Panc1 (cell line): ENCODE data around the gene LHX3. TPM values are rescaled to one million over a fixed set of nuclear protein-coding genes. Genes with fewer than 3 reads are reported as not detected.

ENCODE experiments used
- ATAC-seq: fragments of 200-7000 bp; cut with Tn5 transposase; 2 replicates; pipeline ENCODE4 v1.9.1; 2020; ENCODE audit warnings: mild to moderate bottlenecking, moderate library complexity
- BruUV-seq: library from RNA; stranded (reverse); fragments of 400-500 nt; replicated peaks from 2 replicates; lab custom pipeline; 2021; lab: Mats Ljungman, UMichigan
- CTCF ChIA-PET: fragments of 300-600 bp; sonication (Branson Sonifier 250); formaldehyde crosslinking; loops from one replicate; lab custom pipeline; 2022; ENCODE audit warnings: antibody characterized with exemption; lab: Charles Lee
- POLR2A ChIA-PET: fragments of 300-600 bp; sonication (Branson Sonifier 250); formaldehyde crosslinking; loops from one replicate; lab custom pipeline; 2022; ENCODE audit warnings: antibody characterized with exemption; lab: Charles Lee
- DNase-seq: peaks from one replicate; pipeline ENCODE4 v3.0.0-alpha.2; 2010; ENCODE audit warnings: low read depth, low spot score
- H3K27ac ChIP-seq: 2 replicates; pipeline ENCODE4 v1.5.1; 2011; ENCODE audit warnings: mild to moderate bottlenecking, low read length, inconsistent platforms
- H3K27me3 ChIP-seq: fragments of 200-500 bp; sonication (Bioruptor generic); 2 replicates; pipeline ENCODE4 v1.6.0; 2014; ENCODE audit warnings: low read length, inconsistent platforms; ENCODE audit not compliant: control insufficient read depth, insufficient read depth
- H3K36me3 ChIP-seq: fragments of 200-500 bp; sonication (Bioruptor generic); 2 replicates; pipeline ENCODE4 v1.5.1; 2014; ENCODE audit warnings: inconsistent platforms, mild to moderate bottlenecking, low read length, moderate library complexity; ENCODE audit not compliant: control insufficient read depth, insufficient read depth
- H3K4me1 ChIP-seq: 2 replicates; pipeline ENCODE4 v1.5.1; 2011; ENCODE audit warnings: inconsistent platforms, mild to moderate bottlenecking, low read length, moderate library complexity; ENCODE audit not compliant: control insufficient read depth, insufficient read depth
- H3K4me3 ChIP-seq, 2 experiments: 2 replicates each; pipeline ENCODE4 v1.5.1; 2011 to 2012; ENCODE audit warnings: low read depth in 2 of 2, low read length in 2 of 2, mild to moderate bottlenecking in 2 of 2, inconsistent platforms in 1 of 2, moderate library complexity in 1 of 2
- H3K9me3 ChIP-seq: fragments of 200-500 bp; sonication (Bioruptor generic); 2 replicates; pipeline ENCODE4 v1.5.1; 2014; ENCODE audit warnings: low read depth, mild to moderate bottlenecking, inconsistent platforms, low read length, moderate library complexity; ENCODE audit not compliant: control insufficient read depth, insufficient read depth
- POLR2AphosphoS5 ChIP-seq: IDR thresholded peaks from 2 replicates; pipeline ENCODE4 v1.6.1; 2012; ENCODE audit warnings: mild to moderate bottlenecking, low read depth, low read length, moderate library complexity
- SIN3A ChIP-seq: IDR thresholded peaks from 2 replicates; pipeline ENCODE4 v1.6.1; 2012; ENCODE audit warnings: low read depth, mild to moderate bottlenecking, low read length, moderate library complexity, borderline replicate concordance; ENCODE audit not compliant: insufficient read depth
- TCF7L2 ChIP-seq: IDR thresholded peaks from 2 replicates; pipeline ENCODE4 v1.6.1; 2011; ENCODE audit warnings: mild to moderate bottlenecking, low read depth, low read length, inconsistent platforms
- in situ Hi-C: cut with HindIII; loops from 2 replicates; pipeline ENCODE4 v1.10.0; 2016; ENCODE audit warnings: low sequenced_read_pairs, low pct_unique_long_range_greater_than_20kb
- intact Hi-C: fragments of 100-400 bp; cut with micrococcal nuclease; formaldehyde crosslinking; loops from one replicate; pipeline ENCODE4 v1.10.0; 2022; ENCODE audit not compliant: unreplicated experiment
- total RNA-seq: library from RNA; stranded (reverse); gene quantifications from one replicate; pipeline ENCODE4 v1.2.1, GENCODE V29; 2021; ENCODE audit not compliant: unreplicated experiment
- TF ChIP-seq, protein P1 (sequence below), 2 experiments: IDR thresholded peaks; 2 replicates each; pipeline ENCODE4 v1.6.1; 2011 to 2012; ENCODE audit warnings: low read depth in 2 of 2, control low read depth in 1 of 2, low read length in 1 of 2, mild to moderate bottlenecking in 1 of 2, moderate library complexity in 1 of 2; ENCODE audit not compliant: insufficient read depth in 1 of 2
- TF ChIP-seq, protein P2 (sequence below): fragments of 450-650 bp; IDR thresholded peaks from 2 replicates; pipeline ENCODE4 v1.5.1; 2017; ENCODE audit warnings: mild to moderate bottlenecking

LHX3 gene
- total RNA-seq, 1 experiment from 2014 or later: 0.13 TPM

DNA sequence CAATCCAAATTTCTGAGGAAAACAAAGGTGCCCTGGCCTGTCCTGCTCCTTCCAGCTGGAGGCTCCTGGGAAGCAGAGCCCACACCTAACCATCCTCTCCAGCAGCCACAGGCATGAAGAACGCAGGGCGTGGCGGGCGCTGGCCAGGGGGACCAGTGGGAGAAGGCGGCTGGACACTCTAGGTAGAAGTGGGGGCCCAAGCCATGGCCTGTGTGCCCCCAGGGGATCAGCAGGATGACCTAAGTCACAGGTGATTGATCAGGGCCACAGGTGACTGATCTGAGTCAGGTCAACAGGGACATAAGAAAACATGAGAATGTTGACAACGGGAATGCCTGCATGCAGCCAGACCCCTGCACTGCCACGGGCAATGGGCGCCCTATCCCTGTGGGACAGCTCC is 37.3 kb upstream of the LHX3 start:
- POLR2A ChIA-PET: no interaction called here
- H3K9me3 ChIP-seq: no peaks in the 10 kb centered on the region
- no peak overlapping the region for H3K4me3 ChIP-seq
- CTCF ChIA-PET: no interaction called here
- in situ Hi-C loops (no loop called here), intact Hi-C loops (no loop called here)
- BruUV-seq: no TSS peak
- no peak overlapping the region for H3K27ac ChIP-seq
- peaks cover 4% of the 10 kb centered on the region; the same call in 1 of the 2 replicates for H3K36me3 ChIP-seq
- ATAC-seq (no peak), DNase-seq (no peak)
- peaks cover 15% of the 10 kb centered on the region for H3K4me1 ChIP-seq
- TF ChIP-seq POLR2AphosphoS5: no peak
- TF ChIP-seq SIN3A: no peak
- no peak for TF ChIP-seq TCF7L2
- TF ChIP-seq, protein P1, sequence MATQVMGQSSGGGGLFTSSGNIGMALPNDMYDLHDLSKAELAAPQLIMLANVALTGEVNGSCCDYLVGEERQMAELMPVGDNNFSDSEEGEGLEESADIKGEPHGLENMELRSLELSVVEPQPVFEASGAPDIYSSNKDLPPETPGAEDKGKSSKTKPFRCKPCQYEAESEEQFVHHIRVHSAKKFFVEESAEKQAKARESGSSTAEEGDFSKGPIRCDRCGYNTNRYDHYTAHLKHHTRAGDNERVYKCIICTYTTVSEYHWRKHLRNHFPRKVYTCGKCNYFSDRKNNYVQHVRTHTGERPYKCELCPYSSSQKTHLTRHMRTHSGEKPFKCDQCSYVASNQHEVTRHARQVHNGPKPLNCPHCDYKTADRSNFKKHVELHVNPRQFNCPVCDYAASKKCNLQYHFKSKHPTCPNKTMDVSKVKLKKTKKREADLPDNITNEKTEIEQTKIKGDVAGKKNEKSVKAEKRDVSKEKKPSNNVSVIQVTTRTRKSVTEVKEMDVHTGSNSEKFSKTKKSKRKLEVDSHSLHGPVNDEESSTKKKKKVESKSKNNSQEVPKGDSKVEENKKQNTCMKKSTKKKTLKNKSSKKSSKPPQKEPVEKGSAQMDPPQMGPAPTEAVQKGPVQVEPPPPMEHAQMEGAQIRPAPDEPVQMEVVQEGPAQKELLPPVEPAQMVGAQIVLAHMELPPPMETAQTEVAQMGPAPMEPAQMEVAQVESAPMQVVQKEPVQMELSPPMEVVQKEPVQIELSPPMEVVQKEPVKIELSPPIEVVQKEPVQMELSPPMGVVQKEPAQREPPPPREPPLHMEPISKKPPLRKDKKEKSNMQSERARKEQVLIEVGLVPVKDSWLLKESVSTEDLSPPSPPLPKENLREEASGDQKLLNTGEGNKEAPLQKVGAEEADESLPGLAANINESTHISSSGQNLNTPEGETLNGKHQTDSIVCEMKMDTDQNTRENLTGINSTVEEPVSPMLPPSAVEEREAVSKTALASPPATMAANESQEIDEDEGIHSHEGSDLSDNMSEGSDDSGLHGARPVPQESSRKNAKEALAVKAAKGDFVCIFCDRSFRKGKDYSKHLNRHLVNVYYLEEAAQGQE (IDR thresholded peaks at IDR 0.05; ENCODE audit: insufficient read depth in 1 of 2, low read depth in 2 of 2, low read length in 1 of 2): no peak
- TF ChIP-seq, protein P2, sequence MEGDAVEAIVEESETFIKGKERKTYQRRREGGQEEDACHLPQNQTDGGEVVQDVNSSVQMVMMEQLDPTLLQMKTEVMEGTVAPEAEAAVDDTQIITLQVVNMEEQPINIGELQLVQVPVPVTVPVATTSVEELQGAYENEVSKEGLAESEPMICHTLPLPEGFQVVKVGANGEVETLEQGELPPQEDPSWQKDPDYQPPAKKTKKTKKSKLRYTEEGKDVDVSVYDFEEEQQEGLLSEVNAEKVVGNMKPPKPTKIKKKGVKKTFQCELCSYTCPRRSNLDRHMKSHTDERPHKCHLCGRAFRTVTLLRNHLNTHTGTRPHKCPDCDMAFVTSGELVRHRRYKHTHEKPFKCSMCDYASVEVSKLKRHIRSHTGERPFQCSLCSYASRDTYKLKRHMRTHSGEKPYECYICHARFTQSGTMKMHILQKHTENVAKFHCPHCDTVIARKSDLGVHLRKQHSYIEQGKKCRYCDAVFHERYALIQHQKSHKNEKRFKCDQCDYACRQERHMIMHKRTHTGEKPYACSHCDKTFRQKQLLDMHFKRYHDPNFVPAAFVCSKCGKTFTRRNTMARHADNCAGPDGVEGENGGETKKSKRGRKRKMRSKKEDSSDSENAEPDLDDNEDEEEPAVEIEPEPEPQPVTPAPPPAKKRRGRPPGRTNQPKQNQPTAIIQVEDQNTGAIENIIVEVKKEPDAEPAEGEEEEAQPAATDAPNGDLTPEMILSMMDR: no peak
- no peaks in the 10 kb centered on the region for H3K27me3 ChIP-seq

DNA sequence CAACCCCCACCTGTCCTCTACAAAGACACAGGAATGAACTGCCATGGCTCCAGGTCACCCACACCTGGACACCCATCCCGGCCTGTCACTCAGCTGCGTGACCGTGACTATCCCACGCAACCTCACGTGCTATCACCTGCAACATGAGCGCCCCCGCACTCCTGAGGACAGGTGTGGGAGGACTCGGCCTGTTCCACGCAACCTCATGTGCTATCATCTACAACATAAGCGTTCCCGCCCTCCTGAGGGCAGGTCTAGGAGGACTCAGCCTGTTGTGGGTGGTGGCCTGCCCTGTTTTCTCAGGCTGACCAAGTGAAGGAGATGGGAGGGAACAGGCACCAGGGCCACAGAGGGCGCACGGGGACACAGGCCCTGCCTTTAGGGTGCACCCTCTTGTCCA is 36.6 kb upstream of the LHX3 start:
- no TSS peak for BruUV-seq

More for the DNA sequence above, 36.6 kb upstream of the LHX3 start:
- Histone ChIP-seq H3K4me1 (peaks cover 15% of the 10 kb centered on the region), H3K4me3 (no peak overlapping the region), H3K36me3 (peaks cover 4% of the 10 kb centered on the region; the same call in 1 of the 2 replicates), H3K9me3 (no peaks in the 10 kb centered on the region), H3K27ac (no peak overlapping the region), H3K27me3 (no peaks in the 10 kb centered on the region)
- TF ChIP-seq SIN3A (no peak), TCF7L2 (no peak), POLR2AphosphoS5 (no peak)
- TF ChIP-seq, protein P1 (IDR thresholded peaks at IDR 0.05; ENCODE audit: insufficient read depth in 1 of 2, low read depth in 2 of 2, low read length in 1 of 2): no peak
- TF ChIP-seq, protein P2: no peak
- ChIA-PET CTCF (no interaction called here), POLR2A (no interaction called here)
- intact Hi-C loops (no loop called here), in situ Hi-C loops (no loop called here)
- DNase-seq (no peak), ATAC-seq (no peak)
